Measurements from ENCODE around the gene LIN7C. TPM values are rescaled to one million over a fixed set of nuclear protein-coding genes. Genes with fewer than 3 reads are reported as not detected.
A peak's percentile ranks its signal among the peaks of the same experiment; 100 is the strongest.

LIN7C gene
- total and polyA plus RNA-seq, 8 donors: 18.7 to 31.5 (median 21.6) TPM

DNA sequence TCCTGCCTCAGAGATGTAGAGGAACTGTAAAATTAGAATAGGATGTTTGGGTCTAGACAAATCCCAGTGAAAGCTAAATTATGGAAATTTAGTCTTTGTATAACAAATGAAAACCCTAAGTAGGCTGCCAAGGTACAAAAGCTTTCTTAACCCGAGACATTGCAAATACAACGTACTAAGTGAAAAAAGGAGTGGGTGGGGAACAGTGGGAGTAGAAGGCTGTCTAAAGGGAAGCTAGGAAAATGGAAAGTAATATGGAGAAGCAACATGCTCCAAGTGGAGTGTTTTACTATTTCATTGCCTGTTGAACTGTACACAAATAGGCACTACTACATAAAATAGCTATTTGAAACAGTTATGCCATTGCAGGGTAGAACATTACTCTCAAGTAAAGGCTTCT is 6.8 kb upstream of the LIN7C start:
- DNase-seq (no peak), ATAC-seq (no peak)
- H3K9me3 ChIP-seq: peaks cover 0 to 4% of the 10 kb centered on the region in 2 donors
- no peaks in the 10 kb centered on the region for H3K36me3 ChIP-seq
- intact Hi-C loops (cut with DNase I): no loop called here
- H3K4me3 ChIP-seq: no peak overlapping the region
- no peaks in the 10 kb centered on the region for H3K27me3 ChIP-seq
- H3K4me1 ChIP-seq: no peaks in the 10 kb centered on the region
- TF ChIP-seq, protein P1, sequence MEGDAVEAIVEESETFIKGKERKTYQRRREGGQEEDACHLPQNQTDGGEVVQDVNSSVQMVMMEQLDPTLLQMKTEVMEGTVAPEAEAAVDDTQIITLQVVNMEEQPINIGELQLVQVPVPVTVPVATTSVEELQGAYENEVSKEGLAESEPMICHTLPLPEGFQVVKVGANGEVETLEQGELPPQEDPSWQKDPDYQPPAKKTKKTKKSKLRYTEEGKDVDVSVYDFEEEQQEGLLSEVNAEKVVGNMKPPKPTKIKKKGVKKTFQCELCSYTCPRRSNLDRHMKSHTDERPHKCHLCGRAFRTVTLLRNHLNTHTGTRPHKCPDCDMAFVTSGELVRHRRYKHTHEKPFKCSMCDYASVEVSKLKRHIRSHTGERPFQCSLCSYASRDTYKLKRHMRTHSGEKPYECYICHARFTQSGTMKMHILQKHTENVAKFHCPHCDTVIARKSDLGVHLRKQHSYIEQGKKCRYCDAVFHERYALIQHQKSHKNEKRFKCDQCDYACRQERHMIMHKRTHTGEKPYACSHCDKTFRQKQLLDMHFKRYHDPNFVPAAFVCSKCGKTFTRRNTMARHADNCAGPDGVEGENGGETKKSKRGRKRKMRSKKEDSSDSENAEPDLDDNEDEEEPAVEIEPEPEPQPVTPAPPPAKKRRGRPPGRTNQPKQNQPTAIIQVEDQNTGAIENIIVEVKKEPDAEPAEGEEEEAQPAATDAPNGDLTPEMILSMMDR (IDR thresholded peaks at IDR 0.05): no peak
- H3K27ac ChIP-seq: no peak overlapping the region

DNA sequence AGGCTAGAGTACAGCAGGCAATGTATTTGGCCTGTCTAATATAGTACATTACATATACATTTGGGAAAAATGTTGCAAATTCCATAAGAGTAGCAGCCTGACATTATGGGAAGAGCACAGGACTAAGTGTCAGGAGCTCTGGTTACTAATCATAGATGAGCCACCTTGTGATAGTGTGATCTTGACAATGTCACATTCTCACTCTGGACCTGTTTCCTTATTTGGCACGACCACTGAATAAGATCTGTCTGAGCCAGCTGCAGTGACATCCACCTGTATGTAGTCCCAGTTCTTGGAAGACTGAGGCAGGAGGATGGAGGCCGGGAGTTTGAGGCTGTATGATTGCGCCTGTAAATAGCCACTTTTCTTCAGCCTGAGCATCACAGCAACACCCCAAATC is 5.7 kb upstream of the LIN7C start:
- intact Hi-C loops (cut with DNase I): no loop called here
- Histone ChIP-seq H3K9me3 (peaks cover 0 to 4% of the 10 kb centered on the region in 2 donors), H3K27me3 (no peaks in the 10 kb centered on the region), H3K4me1 (peaks cover 3 to 4% of the 10 kb centered on the region in 2 donors), H3K4me3 (no peak overlapping the region), H3K36me3 (no peaks in the 10 kb centered on the region), H3K27ac (no peak overlapping the region)
- ATAC-seq (no peak), DNase-seq (no peak)
- TF ChIP-seq, protein P1 (IDR thresholded peaks at IDR 0.05): no peak

GRCh38 chr11:27509908-27510307 is 3.3 kb upstream of the LIN7C start:
- Histone ChIP-seq H3K27me3 (no peaks in the 10 kb centered on the region), H3K9me3 (peaks cover 0 to 3% of the 10 kb centered on the region in 2 donors), H3K4me1 (peaks cover 9 to 16% of the 10 kb centered on the region in 2 donors), H3K27ac (no peak overlapping the region), H3K36me3 (no peaks in the 10 kb centered on the region), H3K4me3 (no peak overlapping the region)
- ATAC-seq (no peak), DNase-seq (no peak)
- intact Hi-C loops (cut with DNase I): no loop called here
- TF ChIP-seq, protein P1 (IDR thresholded peaks at IDR 0.05): no peak

- Histone ChIP-seq H3K4me3 (peak overlapping the region; percentile 80 to 87), H3K9me3 (no peaks in the 10 kb centered on the region), H3K27ac (no peak overlapping the region), H3K27me3 (no peaks in the 10 kb centered on the region), H3K36me3 (no peaks in the 10 kb centered on the region), H3K4me1 (peaks cover 9 to 27% of the 10 kb centered on the region in 2 donors)
- DNase-seq: no peak
- ATAC-seq: no peak
- TF ChIP-seq, protein P1 (IDR thresholded peaks at IDR 0.05): no peak
- intact Hi-C loops (cut with DNase I): no loop called here
Measured at GRCh38 chr11:27507557-27508322, 1.2 kb upstream of the LIN7C start.

- H3K36me3 ChIP-seq: peaks cover 0 to 7% of the 10 kb centered on the region in 2 donors
- intact Hi-C loops (cut with DNase I): no loop called here
- H3K27me3 ChIP-seq: no peaks in the 10 kb centered on the region
- peak in 1 of 4 donors; percentile 15 for DNase-seq
- H3K4me1 ChIP-seq: peaks cover 9 to 34% of the 10 kb centered on the region in 2 donors
- TF ChIP-seq, protein P1 (IDR thresholded peaks at IDR 0.05): no peak
- peak overlapping the region; percentile 80 to 87 for H3K4me3 ChIP-seq
- peak; percentile 13 for ATAC-seq
- H3K27ac ChIP-seq: peak overlapping the region; percentile 89 to 90
- no peaks in the 10 kb centered on the region for H3K9me3 ChIP-seq
Measured at GRCh38 chr11:27505781-27506180, 788 bp downstream of the LIN7C start.
